Fibroblast of lung (primary cell): ENCODE results near the gene MTHFD2. TPM values are rescaled to one million over a fixed set of nuclear protein-coding genes. Genes with fewer than 3 reads are reported as not detected.

ENCODE experiments used
- DNase-seq, 2 donors: peaks; one replicate each; pipeline versions ENCODE4 v3.0.0 to v3.0.0-alpha.2; 2010; ENCODE audit warnings: low read depth in 2 of 2
- H2AFZ ChIP-seq: 2 replicates; pipeline ENCODE4 v1.5.1; 2012; ENCODE audit warnings: low read length, control low read depth, inconsistent platforms
- H3K27ac ChIP-seq: 2 replicates; pipeline ENCODE4 v1.5.1; 2011; ENCODE audit warnings: low read length, control low read depth; ENCODE audit not compliant: insufficient read depth
- H3K27me3 ChIP-seq: 2 replicates; pipeline ENCODE4 v1.5.1; 2011; ENCODE audit warnings: mild to moderate bottlenecking, low read length; ENCODE audit not compliant: control insufficient read depth, insufficient read depth
- H3K36me3 ChIP-seq: 2 replicates; pipeline ENCODE4 v1.5.1; 2011; ENCODE audit warnings: low read length; ENCODE audit not compliant: control insufficient read depth, insufficient read depth
- H3K4me1 ChIP-seq: 2 replicates; pipeline ENCODE4 v1.5.1; 2011; ENCODE audit warnings: low read length; ENCODE audit not compliant: control insufficient read depth, insufficient read depth; ENCODE audit errors: extremely low read depth
- H3K4me2 ChIP-seq: 2 replicates; pipeline ENCODE4 v1.5.1; 2011; ENCODE audit warnings: low read length, control low read depth; ENCODE audit not compliant: insufficient read depth; ENCODE audit errors: extremely low read depth
- H3K4me3 ChIP-seq, 4 experiments: fragments of 200-600 bp in 1 of 4; sonication (generic) in 1 of 4; replicated peaks in 1 of 4; 2 replicates each; pipeline ENCODE4 v1.5.1; 2011 to 2016; ENCODE audit warnings: low read length in 4 of 4, low read depth in 3 of 4, mild to moderate bottlenecking in 3 of 4, control low read depth in 2 of 4, inconsistent platforms in 1 of 4, mixed read lengths in 1 of 4; ENCODE audit not compliant: insufficient read depth in 1 of 4; ENCODE audit errors: control extremely low read depth in 1 of 4
- H3K79me2 ChIP-seq: 2 replicates; pipeline ENCODE4 v1.5.1; 2012; ENCODE audit warnings: mild to moderate bottlenecking, low read length, inconsistent platforms; ENCODE audit not compliant: control insufficient read depth, insufficient read depth
- H3K9ac ChIP-seq: 2 replicates; pipeline ENCODE4 v1.5.1; 2011; ENCODE audit warnings: mild to moderate bottlenecking, low read length, control low read depth; ENCODE audit not compliant: insufficient read depth
- H3K9me3 ChIP-seq: 2 replicates; pipeline ENCODE4 v1.5.1; 2012; ENCODE audit warnings: low read depth, low read length; ENCODE audit not compliant: control insufficient read depth, insufficient read depth
- H4K20me1 ChIP-seq: 2 replicates; pipeline ENCODE4 v1.5.1; 2011; ENCODE audit warnings: low read length; ENCODE audit not compliant: control insufficient read depth, insufficient read depth; ENCODE audit errors: extremely low read depth
- CTCF ChIP-seq, 2 donors: IDR thresholded peaks in 1 of 2; conservative IDR thresholded peaks in 1 of 2; 1 replicate in 1 of 2; 2 replicates in 1 of 2; pipeline ENCODE4 v1.5.1; 2011 to 2012; ENCODE audit warnings: low read length in 2 of 2, control low read depth in 1 of 2, inconsistent platforms in 1 of 2, low read depth in 1 of 2, mild to moderate bottlenecking in 1 of 2
- EZH2 ChIP-seq: IDR thresholded peaks from 2 replicates; pipeline ENCODE4 v1.5.1; 2012; ENCODE audit warnings: low read length, control low read depth, mild to moderate bottlenecking; ENCODE audit errors: missing control alignments
- polyA plus RNA-seq, 2 donors: library from polyadenylated mRNA; depleted of rRNA in 1 of 2; stranded (reverse) in 1 of 2; unstranded in 1 of 2; fragments of >200 nt; gene quantifications; 2 replicates each; pipeline ENCODE4 v1.2.1, GENCODE V29; 2011 to 2012; ENCODE audit warnings: missing spikeins in 1 of 2
- total RNA-seq: library from RNA; depleted of rRNA; stranded (reverse); fragments of >200 nt; gene quantifications from 2 replicates; pipeline ENCODE4 v1.2.1, GENCODE V29; 2014

MTHFD2 gene
- total and polyA plus RNA-seq, 2 donors (not counting 1 experiment from before 2014, with no cell fraction given): 95.4 to 334 TPM

DNA sequence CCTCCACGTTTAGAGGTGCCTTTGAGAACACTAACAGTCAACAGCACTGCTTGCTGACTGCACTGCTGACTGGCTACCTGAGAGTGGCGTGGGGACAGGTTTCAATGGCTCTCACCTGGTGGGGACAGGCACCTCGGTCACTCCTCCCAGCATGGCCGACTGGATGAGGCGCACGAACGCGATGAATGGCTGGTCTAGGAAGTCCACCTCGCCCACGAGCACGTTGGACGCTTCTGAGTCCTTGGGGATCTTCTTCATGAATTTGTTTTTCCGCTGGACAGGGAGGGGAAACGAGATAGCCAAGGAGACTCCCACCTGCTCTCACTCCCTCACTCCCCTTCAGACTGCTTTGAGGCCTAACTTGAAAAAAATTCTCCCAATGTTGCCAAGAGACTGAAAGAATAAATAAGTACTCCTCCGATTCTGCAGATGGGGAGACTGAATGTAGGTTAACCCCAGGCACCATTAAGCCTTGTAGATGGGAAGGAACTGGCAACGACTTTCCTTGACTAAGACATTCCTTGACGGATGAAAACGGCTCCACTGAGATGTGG lies 57.3 kb downstream of the MTHFD2 start:
- Histone ChIP-seq H3K4me1 (no peaks in the 10 kb centered on the region), H4K20me1 (no peaks in the 10 kb centered on the region), H3K4me2 (no peak overlapping the region), H3K9me3 (no peaks in the 10 kb centered on the region), H3K4me3 (no peak overlapping the region), H2AFZ (no peak overlapping the region), H3K79me2 (no peaks in the 10 kb centered on the region), H3K27ac (no peak overlapping the region), H3K27me3 (peaks cover 2% of the 10 kb centered on the region), H3K9ac (no peak overlapping the region), H3K36me3 (no peaks in the 10 kb centered on the region)
- TF ChIP-seq CTCF (conservative IDR thresholded peaks at IDR 0.05 in 1 of 2, IDR thresholded peaks at IDR 0.05 in 1 of 2; ENCODE audit: low read depth in 1 of 2, low read length in 2 of 2): no peak
- TF ChIP-seq EZH2: no peak
- DNase-seq: no peak

DNA sequence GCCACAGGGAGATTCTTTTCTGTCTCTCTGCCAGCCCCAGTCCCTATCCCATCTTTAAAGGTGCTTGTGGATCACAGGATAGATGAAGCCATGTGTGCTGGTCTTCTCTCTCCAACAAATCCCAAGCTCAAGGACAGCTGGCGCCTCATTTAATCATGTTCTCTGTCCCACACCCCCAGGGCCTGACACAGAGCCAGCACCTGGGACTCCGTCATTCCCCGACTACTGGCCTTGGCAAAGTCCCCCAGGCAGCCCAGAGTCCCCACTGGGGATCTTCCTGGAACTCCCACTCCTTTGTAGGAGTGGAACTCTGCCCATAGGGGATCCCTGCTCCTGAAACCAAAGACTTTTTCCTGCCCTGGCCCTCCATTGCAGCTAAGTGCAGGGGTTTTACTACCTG lies 60.8 kb downstream of the MTHFD2 start:
- no peak for TF ChIP-seq EZH2
- no peak for TF ChIP-seq CTCF (conservative IDR thresholded peaks at IDR 0.05 in 1 of 2, IDR thresholded peaks at IDR 0.05 in 1 of 2; ENCODE audit: low read depth in 1 of 2, low read length in 2 of 2)

DNA sequence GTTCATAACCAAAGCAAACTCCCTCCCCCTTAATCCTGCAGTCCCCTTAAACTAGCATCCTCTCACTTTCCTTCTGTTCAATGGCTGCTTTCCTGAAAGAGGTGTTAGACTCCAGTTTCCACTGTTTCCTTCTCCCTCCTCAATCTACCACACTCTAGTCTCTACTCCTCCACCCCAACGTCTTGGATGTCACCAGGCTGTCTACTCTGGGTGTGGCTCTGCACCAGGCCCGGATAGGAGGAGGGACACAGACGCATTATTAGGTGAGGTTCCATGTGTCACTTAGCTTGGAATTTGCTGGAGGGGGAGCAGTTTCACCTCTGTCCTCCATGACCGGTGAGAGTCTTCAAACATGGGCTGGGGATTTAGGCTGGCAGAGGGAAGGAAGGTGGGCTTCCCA lies 61.3 kb downstream of the MTHFD2 start:
- H2AFZ ChIP-seq: no peak overlapping the region
- H3K9ac ChIP-seq: no peak overlapping the region
- no peaks in the 10 kb centered on the region for H3K79me2 ChIP-seq
- no peak for TF ChIP-seq EZH2
- TF ChIP-seq CTCF (conservative IDR thresholded peaks at IDR 0.05 in 1 of 2, IDR thresholded peaks at IDR 0.05 in 1 of 2; ENCODE audit: low read depth in 1 of 2, low read length in 2 of 2): no peak
- DNase-seq: no peak
- H3K4me3 ChIP-seq: no peak overlapping the region
- no peaks in the 10 kb centered on the region for H3K36me3 ChIP-seq
- no peaks in the 10 kb centered on the region for H4K20me1 ChIP-seq
- no peaks in the 10 kb centered on the region for H3K4me1 ChIP-seq
- H3K4me2 ChIP-seq: no peak overlapping the region
- no peaks in the 10 kb centered on the region for H3K27me3 ChIP-seq
- H3K27ac ChIP-seq: no peak overlapping the region
- H3K9me3 ChIP-seq: no peaks in the 10 kb centered on the region

More for the DNA sequence above, 60.8 kb downstream of the MTHFD2 start:
- no peaks in the 10 kb centered on the region for H3K4me1 ChIP-seq
- no peak overlapping the region for H3K4me3 ChIP-seq
- H3K27me3 ChIP-seq: no peaks in the 10 kb centered on the region
- no peaks in the 10 kb centered on the region for H3K36me3 ChIP-seq
- no peak overlapping the region for H3K27ac ChIP-seq
- no peaks in the 10 kb centered on the region for H3K79me2 ChIP-seq
- DNase-seq: no peak
- H4K20me1 ChIP-seq: no peaks in the 10 kb centered on the region
- H2AFZ ChIP-seq: no peak overlapping the region
- no peaks in the 10 kb centered on the region for H3K9me3 ChIP-seq
- no peak overlapping the region for H3K4me2 ChIP-seq
- H3K9ac ChIP-seq: no peak overlapping the region
